ENCODE measurements around the gene ZFHX2. TPM values are rescaled to one million over a fixed set of nuclear protein-coding genes. Genes with fewer than 3 reads are reported as not detected.
A peak's percentile ranks its signal among the peaks of the same experiment; 100 is the strongest.

The ZFHX2 gene
- total and polyA plus RNA-seq, 7 experiments from 2014 or later = 0.45 to 2.6 (median 0.49) TPM; not detected in 2

DNA sequence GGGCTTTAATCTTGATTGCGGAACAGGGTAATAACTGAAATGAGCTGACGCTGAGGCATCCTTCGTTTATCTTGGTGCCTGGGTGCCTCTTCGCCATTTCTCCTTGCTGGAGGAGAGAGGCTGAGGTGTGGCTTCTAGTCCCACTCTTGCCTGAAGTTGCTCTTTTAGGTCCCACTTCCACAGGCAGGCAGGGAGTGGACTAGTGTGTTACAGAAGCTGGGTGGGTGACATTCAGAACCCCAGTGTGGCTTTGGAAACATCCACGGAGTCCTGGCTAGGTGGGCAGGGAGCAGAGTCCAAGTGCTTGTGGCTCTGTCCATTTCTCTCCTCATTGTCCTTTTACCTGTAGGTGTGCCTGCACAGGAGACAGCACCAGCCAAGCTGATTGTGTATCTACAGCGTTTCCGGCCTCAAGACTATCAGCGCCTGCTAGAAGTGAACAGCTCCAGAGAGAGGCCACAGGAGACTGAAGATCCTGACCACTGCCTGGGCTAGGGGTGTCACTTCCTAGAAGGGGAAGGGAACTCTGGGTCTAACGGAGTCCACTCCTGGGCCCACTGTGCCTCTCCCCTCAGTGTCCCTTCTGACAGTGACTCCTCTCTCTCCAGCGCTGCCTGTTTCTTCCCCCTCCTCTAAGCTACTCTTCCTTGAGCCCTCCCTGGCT lies 6.9 kb upstream of the ZFHX2 start:
- POLR2A ChIA-PET = interaction anchor here (0.9 to 1.1 kb wide), 4 partner anchors 11 to 83 kb away, joined by 3 to 4 read pairs (median 3); no protein-coding TSS in a partner anchor
- CTCF ChIA-PET = interaction anchor here (1.3 to 4.8 kb wide), 5 partner anchors 10 to 81 kb away, joined by 3 to 64 read pairs (median 5); no protein-coding TSS in a partner anchor

DNA sequence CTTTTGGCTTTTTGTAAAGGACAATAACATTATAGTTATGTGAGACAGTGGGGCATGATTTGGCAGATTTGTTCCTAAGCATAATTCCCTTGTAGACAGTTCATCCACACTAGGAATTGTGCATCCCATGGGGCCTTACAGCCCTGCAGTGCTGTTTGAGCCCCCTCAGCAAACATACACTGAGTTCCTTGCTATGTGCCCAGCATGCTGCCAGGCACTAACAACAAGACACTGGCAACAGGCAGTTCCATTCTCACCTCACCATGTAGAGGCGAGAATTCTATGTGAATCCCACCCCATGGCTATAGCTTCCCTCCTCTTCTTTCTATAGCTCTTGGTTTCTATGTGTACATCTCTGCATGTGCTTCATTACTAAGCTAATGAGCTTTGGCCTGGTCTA lies 6.4 kb upstream of the ZFHX2 start:
- Mint-ChIP-seq H3K27ac (peak overlapping the region in 8 of 9 donors; percentile 71 to 95 (median 82)), H3K27me3 (no peaks in the 10 kb centered on the region), H3K9me3 (no peaks in the 10 kb centered on the region), H3K36me3 (peaks cover 1 to 19% (median 9%) of the 10 kb centered on the region in 5 donors), H3K4me3 (peak overlapping the region; percentile 38 to 98 (median 74)), H3K4me1 (peaks cover 18 to 40% (median 36%) of the 10 kb centered on the region in 7 donors)
- ChIA-PET CTCF (interaction anchor here (1.4 to 4.8 kb wide), 4 partner anchors 9 to 80 kb away, joined by 4 to 64 read pairs (median 15); no protein-coding TSS in a partner anchor), POLR2A (interaction anchor here (1.1 to 2.6 kb wide), 2 partner anchors 9 to 78 kb away, joined by 3 to 15 read pairs; partner anchors contain the start of gene AP1G2)
- Histone ChIP-seq H3K9me3 (ENCODE audit: control insufficient read depth in 2 of 3, low read length in 3 of 3) (no peaks in the 10 kb centered on the region), H3K4me1 (ENCODE audit: control insufficient read depth in 2 of 2, insufficient read depth in 2 of 2, low read length in 2 of 2) (peaks cover 6 to 14% of the 10 kb centered on the region in 2 donors), H3K27ac (ENCODE audit: low read depth, low read length) (peak overlapping the region; percentile 20), H3K27me3 (ENCODE audit: control insufficient read depth in 2 of 2, insufficient read depth in 2 of 2, low read length in 2 of 2) (no peaks in the 10 kb centered on the region), H3K36me3 (ENCODE audit: control insufficient read depth in 2 of 3, insufficient read depth in 3 of 3, low read length in 3 of 3) (peaks cover 0 to 47% (median 23%) of the 10 kb centered on the region in 3 experiments), H3K4me3 (ENCODE audit: low read length) (no peak overlapping the region)
- intact Hi-C loops (cut with micrococcal nuclease) = loop anchor here (5.0 to 10.0 kb wide), 4 partner anchors 256 to 877 kb away; partner anchors contain the start of genes ACIN1 (in 1 of the 2), C14orf119 (in 1 of the 2), DCAF11 (in 1 of the 2) and NRL (in 1 of the 2)
- ATAC-seq (no peak), DNase-seq (no peak)

More for the DNA sequence above, 6.9 kb upstream of the ZFHX2 start:
- H3K4me3 Mint-ChIP-seq = peak overlapping the region in 6 of 10 donors; percentile 1 to 98 (median 66)
- Histone ChIP-seq H3K27ac (ENCODE audit: low read depth, low read length) (no peak overlapping the region), H3K4me3 (ENCODE audit: low read length) (no peak overlapping the region), H3K27me3 (ENCODE audit: control insufficient read depth in 2 of 2, insufficient read depth in 2 of 2, low read length in 2 of 2) (no peaks in the 10 kb centered on the region), H3K36me3 (ENCODE audit: control insufficient read depth in 2 of 3, insufficient read depth in 3 of 3, low read length in 3 of 3) (peaks cover 0 to 52% (median 23%) of the 10 kb centered on the region in 3 experiments), H3K9me3 (ENCODE audit: control insufficient read depth in 2 of 3, low read length in 3 of 3) (no peaks in the 10 kb centered on the region), H3K4me1 (ENCODE audit: control insufficient read depth in 2 of 2, insufficient read depth in 2 of 2, low read length in 2 of 2) (peaks cover 6 to 14% of the 10 kb centered on the region in 2 donors)
- intact Hi-C loops (cut with micrococcal nuclease) = loop anchor here (5.0 to 10.0 kb wide), 4 partner anchors 256 to 876 kb away; partner anchors contain the start of genes ACIN1 (in 1 of the 2), C14orf119 (in 1 of the 2), DCAF11 (in 1 of the 2) and NRL (in 1 of the 2)
- H3K9me3 Mint-ChIP-seq = no peaks in the 10 kb centered on the region
- ATAC-seq = no peak
- no peaks in the 10 kb centered on the region for H3K27me3 Mint-ChIP-seq
- peak overlapping the region in 7 of 9 donors; percentile 51 to 95 (median 74) for H3K27ac Mint-ChIP-seq
- DNase-seq = no peak
- H3K4me1 Mint-ChIP-seq = peaks cover 20 to 41% (median 38%) of the 10 kb centered on the region in 7 donors
- H3K36me3 Mint-ChIP-seq = peaks cover 4 to 22% (median 9%) of the 10 kb centered on the region in 5 donors

DNA sequence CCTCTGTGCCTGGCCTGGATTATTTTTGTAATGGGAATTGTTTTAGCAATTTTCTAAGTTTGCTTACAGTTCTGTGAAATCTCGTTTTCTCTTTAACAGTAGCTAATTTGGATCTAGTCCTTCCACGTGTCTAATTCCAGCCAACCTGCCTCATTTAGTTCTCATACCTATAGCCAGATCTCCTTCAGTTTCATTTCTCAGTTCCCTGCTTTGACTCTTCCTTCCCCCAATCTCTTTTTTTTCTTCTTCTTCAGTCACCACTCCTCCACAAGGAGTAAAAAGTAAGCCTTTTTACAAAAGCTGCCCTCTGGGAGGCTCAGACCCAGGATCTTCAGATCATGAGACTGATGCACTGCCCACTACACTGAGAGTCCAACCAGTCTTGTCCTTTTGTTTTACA lies 6.0 kb upstream of the ZFHX2 start:
- ChIA-PET CTCF (interaction anchor here (1.2 to 4.8 kb wide), 4 partner anchors 9 to 79 kb away, joined by 5 to 25 read pairs (median 6); no protein-coding TSS in a partner anchor), POLR2A (interaction anchor here (2.6 kb wide), 1 partner anchor 10 kb away, joined by 15 read pairs; the partner anchor contains the start of gene AP1G2)
- Mint-ChIP-seq H3K27me3 (no peaks in the 10 kb centered on the region), H3K36me3 (peaks cover 0 to 17% (median 9%) of the 10 kb centered on the region in 5 donors), H3K4me3 (peak overlapping the region; percentile 8 to 98 (median 74)), H3K4me1 (peaks cover 15 to 38% (median 33%) of the 10 kb centered on the region in 7 donors), H3K27ac (peak overlapping the region in 8 of 9 donors; percentile 71 to 95 (median 84)), H3K9me3 (no peaks in the 10 kb centered on the region)
- ATAC-seq (no peak), DNase-seq (no peak)
- H3K4me1 ChIP-seq (ENCODE audit: control insufficient read depth in 2 of 2, insufficient read depth in 2 of 2, low read length in 2 of 2) = peaks cover 6 to 14% of the 10 kb centered on the region in 2 donors
- intact Hi-C loops (cut with micrococcal nuclease) = loop anchor here (5.0 to 10.0 kb wide), 4 partner anchors 255 to 877 kb away; partner anchors contain the start of genes ACIN1 (in 1 of the 2), C14orf119 (in 1 of the 2), DCAF11 (in 1 of the 2) and NRL (in 1 of the 2)
- H3K27me3 ChIP-seq (ENCODE audit: control insufficient read depth in 2 of 2, insufficient read depth in 2 of 2, low read length in 2 of 2) = no peaks in the 10 kb centered on the region
- H3K36me3 ChIP-seq (ENCODE audit: control insufficient read depth in 2 of 3, insufficient read depth in 3 of 3, low read length in 3 of 3) = peaks cover 0 to 46% (median 23%) of the 10 kb centered on the region in 3 experiments
- peak overlapping the region; percentile 20 for H3K27ac ChIP-seq (ENCODE audit: low read depth, low read length)
- no peak overlapping the region for H3K4me3 ChIP-seq (ENCODE audit: low read length)
- H3K9me3 ChIP-seq (ENCODE audit: control insufficient read depth in 2 of 3, low read length in 3 of 3) = no peaks in the 10 kb centered on the region

DNA sequence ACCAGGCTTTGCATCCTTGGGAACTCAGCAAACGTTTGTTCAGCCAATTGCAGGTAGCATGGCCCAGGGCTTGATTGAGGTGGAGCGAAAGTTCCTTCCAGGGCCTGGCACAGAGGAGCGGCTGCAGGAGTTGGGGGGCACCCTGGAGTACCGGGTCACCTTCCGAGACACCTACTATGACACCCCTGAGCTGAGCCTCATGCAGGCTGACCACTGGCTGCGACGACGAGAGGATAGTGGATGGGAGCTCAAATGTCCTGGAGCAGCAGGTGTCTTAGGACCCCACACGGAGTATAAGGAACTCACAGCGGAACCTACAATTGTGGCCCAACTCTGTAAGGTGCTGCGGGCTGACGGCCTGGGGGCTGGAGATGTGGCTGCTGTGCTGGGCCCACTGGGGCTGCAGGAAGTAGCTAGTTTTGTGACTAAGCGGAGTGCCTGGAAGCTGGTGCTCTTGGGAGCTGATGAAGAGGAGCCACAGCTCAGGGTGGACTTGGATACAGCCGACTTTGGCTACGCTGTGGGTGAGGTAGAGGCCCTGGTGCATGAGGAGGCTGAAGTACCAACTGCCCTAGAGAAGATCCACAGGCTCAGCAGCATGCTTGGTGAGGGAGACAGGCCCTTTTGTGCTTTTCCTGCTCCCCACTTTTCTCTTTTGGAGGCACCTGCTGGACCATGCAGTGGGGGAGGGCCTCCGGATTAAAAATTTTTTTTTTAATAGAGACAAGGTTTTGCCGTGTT lies 5.3 kb upstream of the ZFHX2 start:
- Histone ChIP-seq H3K9me3 (ENCODE audit: control insufficient read depth in 2 of 3, low read length in 3 of 3) (no peaks in the 10 kb centered on the region), H3K4me3 (ENCODE audit: low read length) (peak overlapping the region; percentile 84), H3K27me3 (ENCODE audit: control insufficient read depth in 2 of 2, insufficient read depth in 2 of 2, low read length in 2 of 2) (no peaks in the 10 kb centered on the region), H3K4me1 (ENCODE audit: control insufficient read depth in 2 of 2, insufficient read depth in 2 of 2, low read length in 2 of 2) (peaks cover 9 to 14% of the 10 kb centered on the region in 2 donors), H3K36me3 (ENCODE audit: control insufficient read depth in 2 of 3, insufficient read depth in 3 of 3, low read length in 3 of 3) (peaks cover 0 to 39% (median 20%) of the 10 kb centered on the region in 3 experiments), H3K27ac (ENCODE audit: low read depth, low read length) (peak overlapping the region; percentile 83)
- Mint-ChIP-seq H3K9me3 (no peaks in the 10 kb centered on the region), H3K4me1 (peaks cover 17 to 39% (median 36%) of the 10 kb centered on the region in 7 donors), H3K4me3 (peak overlapping the region; percentile 80 to 99 (median 96)), H3K27me3 (no peaks in the 10 kb centered on the region), H3K27ac (peak overlapping the region; percentile 78 to 97 (median 94)), H3K36me3 (peaks cover 0 to 16% (median 9%) of the 10 kb centered on the region in 5 donors)
- intact Hi-C loops (cut with micrococcal nuclease) = loop anchor here (1.0 to 10.0 kb wide), 10 partner anchors 10 to 878 kb away; partner anchors contain the start of genes ACIN1 (in 2 of the 2), C14orf119 (in 2 of the 2), PABPN1 (in 2 of the 2) and PPP1R3E (in 2 of the 2)
- DNase-seq (no peak), ATAC-seq (no peak)
- ChIA-PET CTCF (interaction anchor here (1.2 kb wide), 2 partner anchors 14 to 78 kb away, joined by 5 to 6 read pairs; no protein-coding TSS in a partner anchor), POLR2A (interaction anchor here (0.8 to 2.6 kb wide), 2 partner anchors 10 to 462 kb away, joined by 3 to 15 read pairs; partner anchors contain the start of genes ACIN1, AP1G2 and C14orf119)

DNA sequence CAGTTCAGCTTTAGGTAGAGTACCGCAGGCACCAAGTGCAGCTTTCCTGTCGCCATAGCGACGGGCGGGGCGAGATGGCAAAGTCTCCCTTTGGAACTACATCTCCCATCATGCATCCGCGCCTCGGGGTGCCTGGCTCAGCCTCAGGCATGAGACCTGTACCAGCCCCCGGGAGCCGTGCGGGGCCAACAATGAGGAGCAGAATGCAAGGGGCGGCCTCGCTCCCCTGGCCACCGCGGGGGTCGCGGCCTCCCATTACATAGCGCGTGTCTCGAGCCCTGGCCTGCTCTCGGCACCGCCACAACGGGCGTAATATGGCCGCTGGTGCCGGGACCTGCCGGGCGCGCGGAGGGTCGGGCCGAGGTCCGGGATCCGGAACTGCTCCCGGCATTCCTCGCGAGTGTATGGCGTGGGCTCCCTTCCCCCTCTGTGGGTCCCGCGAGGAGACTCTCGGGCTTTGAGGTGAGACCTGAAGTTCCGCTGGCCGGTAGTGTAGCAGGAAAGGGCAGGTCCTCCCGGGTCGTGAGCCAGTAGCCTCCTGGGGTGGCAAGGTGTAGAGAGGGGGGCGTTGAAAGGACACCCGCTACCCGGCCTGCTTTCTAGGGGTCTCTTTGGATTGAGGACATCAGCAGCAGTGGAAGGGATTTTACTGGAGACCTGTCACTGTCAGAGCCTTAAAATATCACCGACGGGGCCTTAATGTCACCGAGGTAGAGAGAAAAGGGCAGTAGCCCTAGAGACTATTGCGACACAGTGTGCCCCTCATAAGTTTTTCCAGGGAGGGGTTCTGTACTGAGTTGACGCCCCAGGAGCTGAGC lies 4.5 kb upstream of the ZFHX2 start, which contains the start of gene THTPA:
TSS of gene THTPA (plus strand) at position 390 of the 818 bp plus-strand sequence. CDS start 487 bp downstream, outside the sequence.
- CTCF ChIA-PET = interaction anchor here (1.2 kb wide), 2 partner anchors 13 to 77 kb away, joined by 5 to 6 read pairs; no protein-coding TSS in a partner anchor
- H3K36me3 Mint-ChIP-seq = peaks cover 0 to 11% (median 4%) of the 10 kb centered on the region in 5 donors
- peak within 1 kb of the TSS; percentile 80 to 99 (median 96) for H3K4me3 Mint-ChIP-seq
- POLR2A ChIA-PET = interaction anchor here (0.7 to 2.6 kb wide), 6 partner anchors 11 to 591 kb away, joined by 3 to 15 read pairs (median 4); partner anchors contain the start of genes ACIN1, AP1G2, C14orf119 and DCAF11
- H3K4me1 ChIP-seq (ENCODE audit: control insufficient read depth in 2 of 2, insufficient read depth in 2 of 2, low read length in 2 of 2) = peaks cover 10 to 16% of the 10 kb centered on the region in 2 donors
- H3K27ac ChIP-seq (ENCODE audit: low read depth, low read length) = peak within 1 kb of the TSS; percentile 83
- H3K27ac Mint-ChIP-seq = peak within 1 kb of the TSS; percentile 78 to 97 (median 94)
- H3K36me3 ChIP-seq (ENCODE audit: control insufficient read depth in 2 of 3, insufficient read depth in 3 of 3, low read length in 3 of 3) = peaks cover 0 to 31% (median 14%) of the 10 kb centered on the region in 3 experiments
- peak within 1 kb of the TSS; percentile 84 for H3K4me3 ChIP-seq (ENCODE audit: low read length)
- H3K27me3 ChIP-seq (ENCODE audit: control insufficient read depth in 2 of 2, insufficient read depth in 2 of 2, low read length in 2 of 2) = no peaks in the 10 kb centered on the region
- H3K9me3 Mint-ChIP-seq = no peaks in the 10 kb centered on the region
- peak; percentile 84 to 96 (median 89) for DNase-seq
- intact Hi-C loops (cut with micrococcal nuclease) = loop anchor here (1.0 to 10.0 kb wide), 12 partner anchors 11 to 887 kb away; partner anchors contain the start of genes ACIN1 (in 2 of the 2), AP1G2 (in 2 of the 2), C14orf119 (in 2 of the 2) and NGDN (in 2 of the 2)
- peaks cover 0 to under 1% (median 0%) of the 10 kb centered on the region in 5 donors for H3K27me3 Mint-ChIP-seq
- no peaks in the 10 kb centered on the region for H3K9me3 ChIP-seq (ENCODE audit: control insufficient read depth in 2 of 3, low read length in 3 of 3)
- ATAC-seq = peak; percentile 94
- H3K4me1 Mint-ChIP-seq = peaks cover 18 to 45% (median 38%) of the 10 kb centered on the region in 7 donors

All from naive thymus-derived CD4-positive, alpha-beta T cell (primary cell).